GM12878 (cell line): ENCODE measurements around the gene CPLX1. TPM values are rescaled to one million over a fixed set of nuclear protein-coding genes. Genes with fewer than 3 reads are reported as not detected.

Experiments used
- CEBPZ ChIP-seq: fragments of 150-350 bp; IDR thresholded peaks from 2 replicates; pipeline ENCODE4 v1.6.1; 2016; ENCODE audit warnings: low read depth, low read length
- REST ChIP-seq: IDR thresholded peaks from 2 replicates; pipeline ENCODE4 v1.6.1; 2012; ENCODE audit warnings: mild to moderate bottlenecking, low read depth, low read length
- polyA plus RNA-seq, 11 experiments: library from polyadenylated mRNA; depleted of rRNA in 4 of 11; unstranded in 6 of 11; stranded (reverse) in 5 of 11; fragments of >200 nt; fragmentation: Nextera tagmentation in 4 of 11; fragmentation: Illumina TruSeq in 1 of 11; extraction: Ambion mirVana in 4 of 11; extraction: Trizol in 1 of 11; gene quantifications; 1 replicate in 1 of 11; 2 replicates in 10 of 11; pipeline versions ENCODE4 v1.2.1 to v1.2.3, GENCODE V29; 2011 to 2016; ENCODE audit warnings: inconsistent platforms in 2 of 11, missing spikeins in 2 of 11, low read depth in 1 of 11
- total RNA-seq, 4 experiments: library from RNA; depleted of rRNA in 3 of 4; stranded (reverse); fragments of >200 nt in 3 of 4; fragmentation: Illumina TruSeq in 1 of 4; extraction: Trizol in 1 of 4; gene quantifications; 2 replicates each; pipeline versions ENCODE4 v1.2.1 to v1.2.3, GENCODE V29; 2013 to 2021
- TF ChIP-seq, protein P1 (sequence below): IDR thresholded peaks from 2 replicates; pipeline ENCODE4 v1.6.1; 2012; ENCODE audit warnings: low read depth, low read length, improper control_type of control experiment

Gene CPLX1
- total and polyA plus RNA-seq, 10 of the 15 experiments (the other 5 are each of a cell fraction or from before 2014, with no cell fraction given): 0.04 to 1.2 (median 0.13) TPM; not detected in 5

GRCh38 chr4:823176-823760 is 2.7 kb downstream of the CPLX1 start (continued):
- TF ChIP-seq CEBPZ (no peak), REST (no peak)
- TF ChIP-seq, protein P1, sequence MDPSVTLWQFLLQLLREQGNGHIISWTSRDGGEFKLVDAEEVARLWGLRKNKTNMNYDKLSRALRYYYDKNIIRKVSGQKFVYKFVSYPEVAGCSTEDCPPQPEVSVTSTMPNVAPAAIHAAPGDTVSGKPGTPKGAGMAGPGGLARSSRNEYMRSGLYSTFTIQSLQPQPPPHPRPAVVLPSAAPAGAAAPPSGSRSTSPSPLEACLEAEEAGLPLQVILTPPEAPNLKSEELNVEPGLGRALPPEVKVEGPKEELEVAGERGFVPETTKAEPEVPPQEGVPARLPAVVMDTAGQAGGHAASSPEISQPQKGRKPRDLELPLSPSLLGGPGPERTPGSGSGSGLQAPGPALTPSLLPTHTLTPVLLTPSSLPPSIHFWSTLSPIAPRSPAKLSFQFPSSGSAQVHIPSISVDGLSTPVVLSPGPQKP: no peak
